Stimulated activated naive CD8-positive, alpha-beta T cell treated with anti-CD3 and anti-CD28 coated beads, Interleukin-15, amount 100 ng/mL, for 72 hours (primary cell): Measurements from ENCODE around the gene ZNF799.
"Not testable (repeated sequence)": the region's sequence is repeated elsewhere in the genome, so short reads cannot be mapped to it uniquely, and the experiment has no call there.

Source experiments
- ATAC-seq: fragments of 150-1000 bp; cut with Tn5 transposase; 2 replicates; pipeline ENCODE4 v1.10.0; 2021; ENCODE audit warnings: mild to moderate bottlenecking, moderate library complexity
- DNase-seq, 2 donors: peaks; one replicate each; pipeline ENCODE4 v3.0.0; 2021 to 2022
- H3K27ac Mint-ChIP-seq, 2 donors: one replicate each; pipeline ENCODE4 v1.8.0; 2022; ENCODE audit warnings: mild to moderate bottlenecking in 2 of 2, mixed read lengths in 2 of 2, moderate library complexity in 2 of 2
- H3K27me3 Mint-ChIP-seq: one replicate; pipeline ENCODE4 v1.8.0; 2022; ENCODE audit warnings: mixed read lengths
- H3K4me1 Mint-ChIP-seq: one replicate; pipeline ENCODE4 v1.8.0; 2022; ENCODE audit warnings: mild to moderate bottlenecking, mixed read lengths
- H3K4me3 Mint-ChIP-seq, 2 donors: one replicate each; pipeline ENCODE4 v1.8.0; 2022; ENCODE audit warnings: mild to moderate bottlenecking in 2 of 2, mixed read lengths in 2 of 2, moderate library complexity in 1 of 2
- H3K9me3 Mint-ChIP-seq, 2 donors: one replicate each; pipeline ENCODE4 v1.8.0; 2022; ENCODE audit warnings: mixed read lengths in 2 of 2

ZNF799 gene

DNA sequence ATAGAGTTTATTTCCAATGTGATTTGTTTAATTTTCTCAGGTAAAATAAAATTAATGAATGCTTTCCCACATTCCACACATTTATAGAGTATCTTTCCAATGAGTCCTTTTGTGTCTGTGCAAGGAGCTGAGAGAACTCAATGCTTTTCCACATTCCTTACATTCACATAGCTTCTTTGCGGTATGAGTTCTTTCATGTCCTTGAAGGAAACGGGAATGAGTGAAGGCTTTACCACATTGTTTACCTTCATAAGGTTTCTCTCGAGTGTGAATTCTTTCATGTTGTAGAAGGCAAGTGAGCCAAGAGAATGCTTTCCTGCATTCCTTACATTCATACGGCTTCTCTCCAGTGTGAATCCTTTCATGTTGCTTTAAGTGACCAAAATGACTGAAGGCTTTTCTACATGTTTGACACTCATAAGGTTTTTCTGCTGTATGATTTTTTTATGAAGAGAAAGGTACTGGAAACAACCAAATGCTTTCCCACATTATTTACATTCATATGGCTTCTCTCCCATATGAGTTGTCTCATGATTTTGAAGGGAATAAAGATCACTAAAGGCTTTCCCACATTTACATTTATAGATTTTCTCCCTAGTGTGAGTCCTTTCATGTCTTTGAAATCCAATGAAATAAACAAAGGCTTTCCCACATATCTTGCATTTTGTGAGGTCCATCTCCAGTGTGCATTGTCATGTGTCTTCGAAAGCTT is 21.2 kb downstream of the ZNF799 start:
- no peak for ATAC-seq
- DNase-seq = no peak
- no peaks in the 10 kb centered on the region for H3K4me1 Mint-ChIP-seq
- peaks cover 46 to 66% of the 10 kb centered on the region in 2 donors for H3K9me3 Mint-ChIP-seq
- no peaks in the 10 kb centered on the region for H3K27me3 Mint-ChIP-seq
- no peak overlapping the region for H3K4me3 Mint-ChIP-seq
- H3K27ac Mint-ChIP-seq = no peak overlapping the region

DNA sequence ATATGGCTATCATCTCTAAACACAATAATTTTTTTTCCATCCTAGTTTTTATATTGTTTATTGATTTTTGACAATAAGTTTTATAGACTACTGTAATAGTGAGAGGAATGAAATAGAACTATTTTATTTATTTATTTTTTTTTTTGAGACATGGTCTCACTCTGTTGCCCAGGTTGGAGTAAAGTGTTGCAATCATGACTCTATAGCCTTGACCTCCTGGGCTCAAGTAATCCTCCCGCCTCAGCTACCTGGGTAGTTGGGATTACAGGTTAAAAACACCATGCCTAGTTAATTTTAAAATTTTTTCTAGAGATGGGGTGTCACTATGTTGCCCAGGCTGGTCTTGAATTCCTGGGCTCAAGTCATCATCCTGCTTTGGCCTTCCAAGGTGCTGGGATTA is 27.0 kb downstream of the ZNF799 start:
- H3K9me3 Mint-ChIP-seq = peaks cover 33 to 40% of the 10 kb centered on the region in 2 donors
- no peak for ATAC-seq

DNA sequence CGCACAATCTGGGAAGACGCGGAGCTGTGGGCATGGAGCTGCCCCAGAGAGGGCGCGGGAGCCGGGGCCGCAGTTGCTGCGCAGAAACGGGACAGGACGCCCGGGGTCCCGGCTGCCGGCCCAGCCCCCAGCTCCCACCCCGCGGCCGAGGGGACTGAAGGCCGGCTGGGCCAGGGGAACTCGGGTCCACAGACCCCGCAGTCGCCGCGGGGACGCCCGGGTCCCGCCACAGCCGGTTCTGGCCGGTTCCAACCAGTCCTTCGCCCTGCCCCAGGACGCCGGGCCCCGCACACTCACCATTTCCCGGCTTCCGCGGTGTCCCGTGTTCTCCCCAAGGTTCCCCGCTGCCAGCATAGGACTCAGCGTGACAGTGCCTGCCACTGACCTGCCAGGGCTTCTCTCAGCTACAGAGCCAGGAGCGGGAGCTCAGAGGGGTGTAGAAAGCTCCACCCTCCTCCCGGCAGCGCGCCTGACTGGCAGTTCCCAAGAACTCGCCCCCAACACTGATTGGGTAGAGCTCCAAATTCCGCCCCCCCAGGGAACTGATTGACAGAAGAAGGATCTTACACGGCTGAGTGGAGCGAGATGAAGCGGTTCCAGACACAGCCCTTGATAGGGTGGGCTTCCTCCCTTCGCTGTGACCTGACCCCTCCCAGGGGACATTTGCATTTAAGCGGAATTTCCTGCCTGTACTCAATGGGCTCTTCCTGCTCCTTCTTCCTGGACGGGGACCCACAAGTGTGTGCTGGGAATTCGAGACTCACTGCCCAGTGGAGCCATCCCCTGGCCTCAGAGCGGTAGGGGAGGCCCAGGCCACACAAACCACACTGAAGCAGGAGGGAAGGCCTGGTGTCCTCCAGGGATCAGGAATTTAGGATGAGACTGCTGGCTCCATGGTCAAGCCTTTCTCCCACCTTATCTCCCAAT is 35.6 kb downstream of the ZNF799 start, which contains the start of gene ZNF442:
ZNF442 (minus strand) TSS at position 448 of the 927 bp plus-strand sequence. CDS start 2,052 bp downstream, outside the sequence.
- no peaks in the 10 kb centered on the region for H3K27me3 Mint-ChIP-seq
- peak within 1 kb of the TSS; percentile 99 to 100 for H3K4me3 Mint-ChIP-seq
- peak within 1 kb of the TSS; percentile 93 to 95 for H3K27ac Mint-ChIP-seq
- ATAC-seq (peak; percentile 99), DNase-seq (peak; percentile 83 to 88)
- H3K9me3 Mint-ChIP-seq = no peaks in the 10 kb centered on the region
- H3K4me1 Mint-ChIP-seq = peaks cover 25% of the 10 kb centered on the region

More for the DNA sequence above, 27.0 kb downstream of the ZNF799 start:
- H3K27ac Mint-ChIP-seq = no peak overlapping the region
- H3K4me1 Mint-ChIP-seq = no peaks in the 10 kb centered on the region
- no peaks in the 10 kb centered on the region for H3K27me3 Mint-ChIP-seq
- no peak for DNase-seq
- H3K4me3 Mint-ChIP-seq = no peak overlapping the region

GRCh38 chr19:12364391-12365235 is 36.5 kb downstream of the ZNF799 start:
- peak overlapping the region; percentile 99 to 100 for H3K4me3 Mint-ChIP-seq
- no peak for ATAC-seq
- DNase-seq = peak in 1 of 2 donors; percentile 13
- H3K27me3 Mint-ChIP-seq = no peaks in the 10 kb centered on the region
- H3K4me1 Mint-ChIP-seq = peaks cover 25% of the 10 kb centered on the region
- H3K9me3 Mint-ChIP-seq = no peaks in the 10 kb centered on the region
- H3K27ac Mint-ChIP-seq = peak overlapping the region; percentile 83 to 95

DNA sequence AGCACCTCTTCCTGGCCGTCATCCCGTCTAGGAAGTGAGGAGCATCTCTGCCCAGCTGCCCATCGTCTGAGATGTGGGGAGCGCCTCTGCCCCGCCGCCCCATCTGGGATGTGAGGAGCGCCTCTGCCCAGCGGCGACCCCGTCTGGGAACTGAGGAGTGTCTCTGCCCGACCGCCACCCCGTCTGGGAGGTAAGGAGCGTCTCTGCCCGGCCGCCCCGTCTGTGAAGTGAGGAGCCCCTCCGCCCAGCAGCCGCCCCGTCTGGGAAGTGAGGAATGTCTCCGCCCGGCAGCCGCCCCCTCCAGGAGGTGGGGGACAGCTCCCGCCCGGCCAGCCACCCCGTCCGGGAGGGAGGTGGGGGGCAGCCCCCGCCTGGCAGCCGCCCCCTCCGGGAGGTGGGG is 38.8 kb downstream of the ZNF799 start:
- peaks cover 5 to 14% of the 10 kb centered on the region in 2 donors for H3K9me3 Mint-ChIP-seq
- not testable (repeated sequence) for H3K27me3 Mint-ChIP-seq, H3K4me3 Mint-ChIP-seq, H3K27ac Mint-ChIP-seq, ATAC-seq, DNase-seq
- H3K4me1 Mint-ChIP-seq = peaks cover 25% of the 10 kb centered on the region

DNA sequence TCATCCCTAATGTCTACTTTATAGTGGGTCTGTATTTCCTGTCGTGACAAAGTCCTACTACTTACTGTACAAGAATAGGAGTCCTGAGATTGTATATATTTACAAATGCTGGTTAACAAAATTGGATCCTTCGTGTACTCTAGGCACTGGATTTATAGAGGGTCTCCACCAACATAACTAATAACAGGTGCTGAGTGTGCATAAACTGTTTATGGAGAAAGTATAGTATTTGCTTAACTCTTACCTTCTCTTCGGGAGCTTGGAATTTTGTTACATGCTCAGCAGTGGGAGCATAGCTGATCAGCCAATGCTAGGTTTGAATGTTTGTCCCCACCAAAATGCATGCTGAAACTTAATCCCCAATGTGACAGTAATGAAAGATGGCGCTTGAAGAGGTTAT is 47.7 kb downstream of the ZNF799 start:
- no peak for ATAC-seq
- DNase-seq = no peak
- Mint-ChIP-seq H3K9me3 (peaks cover 33 to 67% of the 10 kb centered on the region in 2 donors), H3K4me3 (no peak overlapping the region), H3K4me1 (no peaks in the 10 kb centered on the region), H3K27ac (no peak overlapping the region), H3K27me3 (no peaks in the 10 kb centered on the region)

DNA sequence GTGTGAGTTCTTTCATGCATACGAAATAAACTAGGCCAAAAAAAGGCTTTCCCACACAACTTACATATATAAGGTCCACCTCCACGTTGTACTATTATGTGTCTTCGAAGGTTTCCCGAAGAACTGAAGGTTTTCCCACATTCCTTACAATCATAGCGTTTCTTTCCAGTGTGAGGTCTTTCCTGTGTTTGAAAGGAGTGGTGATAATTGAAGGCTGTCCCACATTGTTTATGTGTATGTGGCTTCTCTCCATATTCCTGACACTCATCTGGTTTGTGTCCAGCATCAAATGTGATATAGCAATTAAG is 50.2 kb downstream of the ZNF799 start:
- H3K4me3 Mint-ChIP-seq = no peak overlapping the region
- H3K9me3 Mint-ChIP-seq = peaks cover 30 to 66% of the 10 kb centered on the region in 2 donors
- H3K27ac Mint-ChIP-seq = no peak overlapping the region
- no peak for ATAC-seq
- no peaks in the 10 kb centered on the region for H3K4me1 Mint-ChIP-seq
- no peak for DNase-seq
- H3K27me3 Mint-ChIP-seq = no peaks in the 10 kb centered on the region

- Mint-ChIP-seq H3K4me1 (no peaks in the 10 kb centered on the region), H3K27ac (no peak overlapping the region), H3K4me3 (no peak overlapping the region), H3K27me3 (no peaks in the 10 kb centered on the region), H3K9me3 (peaks cover 30 to 70% of the 10 kb centered on the region in 2 donors)
- no peak for DNase-seq
- ATAC-seq = no peak
Measured at GRCh38 chr19:12350185-12350889, 50.7 kb downstream of the ZNF799 start.

DNA sequence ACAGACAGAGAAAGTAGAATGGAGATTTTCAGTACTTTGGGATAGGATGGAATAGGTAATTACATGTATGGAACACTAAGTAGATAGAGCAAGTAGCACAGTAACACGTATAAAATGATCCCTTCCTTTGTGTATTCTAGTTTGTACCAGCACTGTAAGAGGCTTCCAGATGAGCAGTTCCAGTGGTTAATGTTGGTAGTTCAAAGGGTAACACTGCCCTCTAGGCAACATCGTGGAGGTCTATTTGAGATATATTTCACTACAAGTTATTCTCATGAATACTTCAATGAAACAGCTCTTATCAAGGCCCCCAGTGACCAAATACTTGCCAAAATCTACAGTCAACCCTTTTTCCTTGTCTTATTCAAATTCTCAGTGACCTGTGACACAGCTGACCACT is 54.2 kb downstream of the ZNF799 start:
- Mint-ChIP-seq H3K9me3 (peaks cover 18 to 64% of the 10 kb centered on the region in 2 donors), H3K27me3 (no peaks in the 10 kb centered on the region), H3K4me1 (no peaks in the 10 kb centered on the region), H3K4me3 (no peak overlapping the region), H3K27ac (no peak overlapping the region)
- no peak for DNase-seq
- peak; percentile 79 for ATAC-seq

DNA sequence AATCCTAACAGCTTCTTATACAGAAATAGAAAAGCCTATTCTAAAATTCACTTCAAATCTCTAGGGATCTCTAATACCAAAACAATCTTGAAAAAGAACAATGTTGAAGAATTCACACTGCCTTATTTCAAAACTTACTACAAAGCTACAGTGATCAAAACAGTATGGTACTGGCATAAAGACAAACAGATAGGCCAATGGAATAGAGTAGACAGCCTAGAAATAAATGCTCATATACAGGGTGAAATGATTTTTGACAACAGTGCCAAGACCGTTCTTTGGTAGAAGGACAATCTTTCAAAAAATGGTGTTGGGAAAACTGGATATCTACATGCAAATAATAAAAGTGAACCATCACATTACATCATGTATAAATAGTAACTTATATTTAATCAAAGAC is 55.9 kb downstream of the ZNF799 start:
- no peak for DNase-seq
- Mint-ChIP-seq H3K4me3 (no peak overlapping the region), H3K9me3 (peaks cover 16 to 52% of the 10 kb centered on the region in 2 donors), H3K4me1 (no peaks in the 10 kb centered on the region), H3K27ac (no peak overlapping the region), H3K27me3 (no peaks in the 10 kb centered on the region)
- ATAC-seq = no peak
